COLO668 (cell line): Measurements from ENCODE around the gene APLP2.
A peak's percentile ranks its signal among the peaks of the same experiment; 100 is the strongest.

Experiments
- DNase-seq: peaks from one replicate; lab custom pipeline; 2025; ENCODE audit not compliant: unreplicated experiment; lab: John Stamatoyannopoulos, UW

Gene APLP2

DNA sequence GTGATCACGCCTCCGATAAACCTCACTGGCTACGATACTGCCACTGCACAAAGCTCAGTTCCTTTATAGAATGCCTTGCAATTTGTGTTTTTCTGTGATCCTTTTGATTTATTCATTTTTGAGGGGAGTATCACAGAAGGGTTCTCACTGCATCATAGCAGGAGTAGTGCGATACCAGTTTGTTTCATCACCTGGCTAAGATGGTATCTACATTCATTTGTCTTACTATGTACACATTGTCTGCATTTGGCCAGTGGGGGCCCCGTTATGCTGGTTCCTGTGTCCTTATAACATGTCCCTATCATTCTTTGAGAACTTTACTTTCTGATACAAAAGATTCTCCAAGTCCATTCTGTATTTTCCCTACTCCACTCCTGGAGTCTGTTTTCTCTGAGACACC lies 44.6 kb downstream of the APLP2 start:
- DNase-seq = no peak

DNA sequence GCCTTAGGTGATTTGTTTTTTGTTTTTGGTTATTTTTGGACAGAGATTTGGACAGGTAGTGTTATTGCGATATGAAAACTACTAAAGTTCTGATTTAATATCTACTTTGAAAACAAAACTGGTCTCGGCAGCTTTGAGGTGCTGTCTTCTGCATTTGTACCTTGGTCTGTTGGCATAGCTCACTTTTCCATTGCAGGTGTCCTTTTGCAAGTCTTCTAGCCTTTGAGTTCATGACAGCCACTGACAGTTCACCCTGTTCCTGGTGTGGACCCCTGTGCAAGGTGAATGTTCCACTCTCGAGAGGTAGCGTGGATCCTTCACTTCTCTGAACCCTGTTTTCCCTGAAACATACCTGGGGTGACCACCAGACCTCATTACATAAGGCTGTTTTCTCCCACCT lies 45.0 kb downstream of the APLP2 start:
- no peak for DNase-seq

DNA sequence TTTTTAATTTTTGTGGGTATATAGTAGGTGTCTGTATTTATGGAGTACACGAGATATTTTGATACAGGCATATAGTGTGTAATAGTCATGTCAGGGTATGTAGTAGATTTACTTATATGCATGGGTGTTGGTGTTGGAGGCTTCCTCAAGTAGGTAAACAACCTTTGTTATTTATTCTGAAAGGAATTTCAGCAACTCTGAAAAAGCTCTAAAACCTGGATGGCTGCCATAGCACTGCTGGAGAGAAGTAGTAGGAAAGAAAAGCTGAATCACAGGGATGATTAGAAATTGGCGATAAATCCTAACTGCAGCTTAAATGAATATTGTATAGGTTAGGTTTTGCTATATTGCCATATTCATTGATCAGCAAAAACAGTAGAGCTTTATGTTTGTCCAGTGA lies 45.5 kb downstream of the APLP2 start:
- no peak for DNase-seq

DNA sequence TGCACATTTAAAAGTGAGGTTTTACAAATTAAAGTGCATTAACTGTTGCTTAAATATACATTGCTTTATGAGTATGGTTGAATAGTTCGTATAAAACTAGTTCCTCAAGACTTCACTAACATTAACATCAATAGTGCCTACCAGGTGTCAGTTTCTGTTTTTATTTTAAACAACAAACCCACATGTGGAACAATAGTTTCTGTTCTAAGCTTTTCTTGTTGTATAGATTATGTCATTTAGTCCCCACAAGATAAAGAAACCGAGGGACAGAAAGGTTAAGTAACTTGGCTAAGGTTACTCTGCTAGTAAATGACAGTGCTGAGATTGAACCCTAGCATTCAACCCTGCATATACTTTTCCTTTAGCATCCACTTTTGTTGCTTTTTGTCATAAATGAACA lies 48.5 kb downstream of the APLP2 start:
- no peak for DNase-seq

DNA sequence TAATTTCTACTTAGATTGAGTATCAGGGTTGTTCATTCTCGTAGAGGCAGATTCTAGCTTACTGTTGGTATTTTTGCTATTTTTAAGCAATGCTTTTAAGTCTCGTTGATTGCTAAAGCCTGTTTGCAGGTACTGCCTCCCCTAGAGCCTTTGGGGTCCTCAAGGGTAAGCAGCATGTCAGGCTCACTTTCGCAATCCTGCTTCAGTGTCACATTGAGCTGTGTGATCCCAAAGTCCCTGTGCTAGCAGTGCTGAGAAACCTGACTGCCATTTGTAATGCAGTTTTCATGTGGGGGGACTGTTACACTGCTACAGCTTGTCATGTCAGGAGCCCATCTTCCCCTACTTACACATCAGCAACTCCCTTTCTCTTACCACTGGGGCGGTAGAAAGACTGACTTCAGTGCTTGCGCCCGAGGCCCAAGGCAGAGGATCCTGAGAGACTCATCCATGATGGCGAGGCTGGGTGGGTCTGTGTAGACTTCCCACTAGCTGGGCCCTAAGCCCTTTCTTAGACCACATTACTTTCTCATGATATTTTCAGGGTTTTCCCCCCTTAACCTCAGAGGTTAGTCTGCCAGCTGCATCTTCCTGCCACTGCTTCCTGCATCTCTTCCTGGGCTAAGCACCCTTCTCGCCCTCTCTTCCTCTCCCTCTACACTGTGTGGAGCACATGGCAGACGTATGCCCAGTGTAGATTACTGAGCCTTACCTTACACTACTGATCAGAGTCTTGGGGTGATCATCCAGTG lies 49.1 kb downstream of the APLP2 start:
- DNase-seq = no peak

DNA sequence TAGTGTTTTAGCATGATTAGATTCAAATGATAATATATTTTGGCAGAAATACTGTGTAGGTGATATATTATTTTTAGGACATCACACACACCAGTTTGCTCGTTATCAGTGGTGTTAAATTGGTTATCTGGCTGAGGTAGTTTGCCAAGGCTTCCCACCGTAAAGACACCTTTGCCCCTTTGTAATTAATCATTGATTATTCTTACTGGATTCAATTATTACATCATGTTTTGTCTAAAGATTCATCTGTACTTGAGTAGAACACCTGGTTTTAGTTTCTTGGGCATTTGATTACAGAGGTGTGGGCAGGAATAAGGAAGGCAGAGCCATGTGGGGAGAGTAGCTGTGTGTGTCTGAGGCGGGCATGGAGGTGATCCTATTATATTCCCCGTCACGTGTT lies 50.4 kb downstream of the APLP2 start:
- no peak for DNase-seq

DNA sequence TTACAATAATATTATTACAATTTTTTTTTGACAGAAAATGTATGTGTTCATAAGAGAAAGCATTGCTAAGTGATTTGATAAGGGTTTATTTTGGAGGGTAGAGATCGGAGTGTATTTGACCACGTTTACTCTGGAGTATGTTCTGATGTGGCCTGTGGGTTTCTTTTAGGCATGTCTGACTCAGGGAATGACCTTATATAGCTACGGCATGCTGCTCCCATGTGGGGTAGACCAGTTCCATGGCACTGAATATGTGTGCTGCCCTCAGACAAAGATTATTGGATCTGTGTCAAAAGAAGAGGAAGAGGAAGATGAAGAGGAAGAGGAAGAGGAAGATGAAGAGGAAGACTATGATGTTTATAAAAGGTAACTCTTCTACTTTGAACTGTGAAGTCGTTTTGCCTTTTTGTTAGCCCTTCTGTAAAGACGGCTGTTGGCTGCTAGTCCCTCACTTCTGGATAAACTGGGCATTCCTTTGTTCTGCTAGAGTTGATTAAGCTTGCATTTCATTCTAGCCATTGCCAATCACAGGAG lies 51.8 kb downstream of the APLP2 start:
- DNase-seq = no peak

DNA sequence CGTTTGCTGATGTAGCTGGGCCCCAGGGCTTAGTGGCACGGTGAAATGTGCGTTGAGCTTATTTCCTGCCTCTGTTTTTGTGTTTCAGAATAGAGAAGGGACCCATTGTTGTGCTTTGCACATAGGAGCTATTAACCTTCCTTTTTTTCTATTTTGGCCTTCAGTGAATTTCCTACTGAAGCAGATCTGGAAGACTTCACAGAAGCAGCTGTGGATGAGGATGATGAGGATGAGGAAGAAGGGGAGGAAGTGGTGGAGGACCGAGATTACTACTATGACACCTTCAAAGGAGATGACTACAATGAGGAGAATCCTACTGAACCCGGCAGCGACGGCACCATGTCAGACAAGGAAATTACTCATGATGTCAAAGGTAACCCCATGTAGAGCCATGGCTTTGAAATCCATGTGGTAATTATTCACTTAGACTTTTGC lies 52.5 kb downstream of the APLP2 start:
- no peak for DNase-seq

DNA sequence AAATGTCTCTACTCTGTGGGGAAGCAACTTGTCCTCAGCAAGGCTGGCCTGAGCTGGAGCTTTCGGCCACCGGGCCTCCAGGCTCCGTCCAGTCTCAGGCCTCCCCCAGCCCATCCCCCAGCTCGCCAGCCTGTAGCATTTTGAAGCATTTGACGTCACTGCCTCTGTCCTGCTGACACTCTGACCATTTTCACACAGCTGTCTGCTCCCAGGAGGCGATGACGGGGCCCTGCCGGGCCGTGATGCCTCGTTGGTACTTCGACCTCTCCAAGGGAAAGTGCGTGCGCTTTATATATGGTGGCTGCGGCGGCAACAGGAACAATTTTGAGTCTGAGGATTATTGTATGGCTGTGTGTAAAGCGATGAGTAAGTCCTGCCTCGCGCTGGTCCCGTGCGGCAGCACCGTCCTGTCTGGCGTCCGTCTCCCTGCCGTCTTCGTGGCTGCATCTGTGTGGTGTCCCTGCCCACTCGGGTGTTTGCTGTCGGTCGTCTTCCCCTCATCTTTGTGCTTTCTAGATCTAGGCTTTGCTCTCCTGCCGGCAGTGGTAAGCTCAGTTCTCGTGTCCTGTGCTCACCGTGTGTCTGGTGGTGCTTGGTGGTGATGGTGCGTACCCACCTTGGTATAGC lies 53.8 kb downstream of the APLP2 start:
- DNase-seq = no peak

DNA sequence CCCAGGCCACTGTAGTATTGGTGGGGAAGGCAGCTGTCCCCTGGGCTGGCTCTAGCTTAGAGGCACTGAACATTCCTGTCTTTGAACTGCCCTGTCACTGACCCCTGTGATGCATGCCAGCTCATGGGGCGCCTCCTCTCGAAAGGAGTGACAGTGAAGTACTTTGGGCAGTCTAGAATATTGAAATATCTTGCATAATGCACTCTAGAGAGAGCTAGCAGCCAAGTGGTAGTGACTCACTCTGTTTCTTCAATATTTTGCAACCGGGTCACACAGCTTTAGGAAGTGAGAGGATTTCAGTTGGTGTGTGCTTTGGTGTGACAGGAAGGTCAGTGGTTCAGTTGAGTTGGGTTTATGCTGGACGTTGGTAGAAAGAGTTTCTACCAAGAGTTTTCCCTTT lies 54.4 kb downstream of the APLP2 start:
- no peak for DNase-seq

DNA sequence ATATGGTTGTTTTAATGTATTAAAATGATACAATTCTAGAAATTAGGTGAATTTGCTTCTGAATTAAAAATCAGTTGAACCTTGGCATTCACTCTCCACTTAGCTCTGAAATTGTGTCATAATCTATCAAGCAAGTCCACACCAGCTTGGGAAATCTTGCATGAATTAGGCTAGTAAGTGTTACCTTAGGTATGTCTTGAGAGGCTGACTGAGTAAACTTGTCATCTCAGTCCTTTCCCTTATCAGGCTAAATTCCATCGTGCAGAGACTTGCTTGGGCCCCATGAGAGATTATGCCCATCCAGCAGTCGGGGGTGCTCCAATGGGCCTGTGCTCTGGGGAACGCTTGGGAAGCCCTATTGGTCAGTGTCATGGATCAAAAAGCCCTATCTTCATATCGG lies 55.9 kb downstream of the APLP2 start:
- no peak for DNase-seq

DNA sequence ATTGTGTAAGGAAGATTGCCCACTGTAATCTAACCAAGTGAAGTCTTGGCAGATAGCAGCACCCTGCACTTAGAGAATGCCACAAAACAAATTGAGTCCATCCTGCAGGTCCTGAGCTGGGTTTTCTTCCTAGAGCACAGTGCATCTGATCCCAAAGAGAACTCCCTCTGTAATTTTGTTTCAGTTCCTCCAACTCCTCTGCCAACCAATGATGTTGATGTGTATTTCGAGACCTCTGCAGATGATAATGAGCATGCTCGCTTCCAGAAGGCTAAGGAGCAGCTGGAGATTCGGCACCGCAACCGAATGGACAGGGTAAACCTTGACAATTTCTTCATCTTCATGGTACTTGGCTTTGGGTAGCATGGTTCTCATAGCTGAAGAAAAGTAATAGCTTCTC lies 56.8 kb downstream of the APLP2 start:
- no peak for DNase-seq

DNA sequence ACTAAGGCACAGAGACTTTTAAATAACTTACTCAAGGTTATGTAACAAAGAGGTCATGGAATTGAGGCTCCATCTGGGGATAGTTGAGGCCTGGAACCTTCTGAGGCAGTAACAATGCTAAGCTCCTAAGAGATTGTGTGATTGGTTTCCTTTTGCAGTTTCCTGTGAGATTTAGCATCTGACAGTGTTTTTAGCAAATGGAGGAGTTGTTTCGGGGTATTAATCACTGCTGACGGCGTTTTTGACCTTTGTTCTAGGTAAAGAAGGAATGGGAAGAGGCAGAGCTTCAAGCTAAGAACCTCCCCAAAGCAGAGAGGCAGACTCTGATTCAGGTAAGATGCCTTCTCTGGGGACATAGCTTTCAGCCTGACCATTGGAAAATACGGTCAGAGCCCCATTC lies 57.8 kb downstream of the APLP2 start:
- DNase-seq = no peak

DNA sequence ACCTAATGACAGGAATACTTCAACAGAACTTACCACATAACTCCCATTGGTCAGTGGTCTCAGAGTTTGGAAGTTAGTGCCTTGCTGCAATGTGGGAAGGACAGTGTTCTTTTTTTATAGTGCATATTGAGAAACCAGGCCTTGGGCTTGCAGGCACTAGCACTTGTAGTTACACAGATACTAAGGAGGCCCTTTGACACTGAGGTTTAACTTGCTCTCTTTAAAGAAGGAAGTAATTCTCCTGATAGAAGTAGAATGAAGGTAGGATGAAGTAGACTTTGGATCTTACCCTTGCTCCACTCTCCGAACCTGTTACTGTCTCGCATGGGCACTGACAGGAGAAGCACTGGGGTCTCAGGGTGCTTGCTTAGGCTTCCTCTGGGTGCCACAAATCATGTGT lies 58.9 kb downstream of the APLP2 start:
- no peak for DNase-seq

DNA sequence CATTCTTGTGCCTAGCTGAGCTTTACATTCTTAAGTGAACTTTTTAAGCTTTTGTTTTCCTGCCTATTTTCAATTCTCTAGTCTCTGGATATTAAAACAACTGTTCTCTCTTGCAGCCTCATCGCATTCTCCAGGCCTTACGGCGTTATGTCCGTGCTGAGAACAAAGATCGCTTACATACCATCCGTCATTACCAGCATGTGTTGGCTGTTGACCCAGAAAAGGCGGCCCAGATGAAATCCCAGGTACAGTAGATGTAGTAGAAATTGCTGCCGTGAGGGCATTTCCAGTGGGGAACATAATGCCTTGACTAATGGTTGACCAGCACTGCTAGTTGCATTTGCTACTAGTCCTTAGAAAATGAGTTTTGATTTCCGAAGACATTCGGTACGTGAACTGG lies 60.2 kb downstream of the APLP2 start:
- DNase-seq = no peak

DNA sequence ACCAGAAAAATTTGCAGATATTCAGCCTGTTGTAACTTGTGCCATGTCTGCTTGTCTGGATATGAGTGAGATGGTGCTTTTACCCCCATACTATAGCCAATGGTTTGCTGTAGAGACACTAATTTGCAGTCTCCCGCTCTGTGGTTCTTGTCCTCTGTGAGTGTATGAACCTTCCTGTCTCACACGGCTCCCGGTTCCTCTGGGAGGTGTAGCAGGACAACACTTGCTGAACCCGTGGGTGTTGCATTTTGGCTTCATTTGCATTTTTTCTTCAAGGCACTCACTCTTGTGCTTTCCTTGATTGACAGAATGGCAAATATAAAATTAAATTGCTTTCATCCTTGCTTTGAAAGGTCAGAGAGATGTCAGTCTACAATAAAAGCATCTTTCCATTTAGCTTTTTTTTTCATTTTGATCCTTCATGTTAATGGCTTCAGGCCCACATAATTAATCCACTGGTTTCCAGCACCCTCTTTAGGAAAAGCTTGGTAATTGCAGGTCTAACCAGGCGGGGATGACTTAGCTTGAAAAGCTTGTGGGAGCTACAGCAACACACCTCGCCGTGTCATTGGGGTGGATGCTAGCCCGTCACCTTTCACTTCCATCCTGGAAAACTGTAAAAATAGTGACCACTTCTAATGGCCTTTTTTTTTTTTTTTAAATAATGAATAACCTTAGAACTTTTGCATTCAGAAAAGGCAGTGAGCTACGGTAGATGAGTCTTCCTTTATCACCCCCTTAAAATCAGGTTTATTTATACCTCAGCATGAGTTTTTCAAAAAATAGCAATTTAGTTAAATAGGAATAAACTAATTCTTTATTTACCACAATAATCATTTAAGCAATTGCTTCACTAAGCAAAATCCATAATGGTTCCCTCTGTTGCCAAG lies 62.5 kb downstream of the APLP2 start:
- peak; percentile 45 for DNase-seq

DNA sequence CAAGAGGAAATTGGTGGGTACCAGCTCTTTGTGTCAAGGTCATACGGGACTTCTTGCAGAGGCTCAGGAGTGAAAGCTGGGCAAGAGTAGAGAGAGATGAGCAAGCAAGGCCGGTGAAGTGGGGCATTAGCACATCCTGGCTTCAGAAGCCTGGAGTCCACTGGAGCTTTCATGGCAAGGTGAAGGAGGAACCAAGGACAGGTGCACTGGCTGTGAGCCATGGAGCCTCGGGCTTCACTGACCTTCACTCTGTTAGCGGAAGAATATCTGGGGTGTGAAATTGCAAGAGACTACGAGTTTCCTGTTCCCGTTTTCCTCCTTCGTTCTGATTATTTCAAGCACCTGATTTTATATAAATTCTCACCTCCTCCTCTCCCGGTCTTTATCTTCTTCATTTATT lies 64.0 kb downstream of the APLP2 start:
- no peak for DNase-seq

DNA sequence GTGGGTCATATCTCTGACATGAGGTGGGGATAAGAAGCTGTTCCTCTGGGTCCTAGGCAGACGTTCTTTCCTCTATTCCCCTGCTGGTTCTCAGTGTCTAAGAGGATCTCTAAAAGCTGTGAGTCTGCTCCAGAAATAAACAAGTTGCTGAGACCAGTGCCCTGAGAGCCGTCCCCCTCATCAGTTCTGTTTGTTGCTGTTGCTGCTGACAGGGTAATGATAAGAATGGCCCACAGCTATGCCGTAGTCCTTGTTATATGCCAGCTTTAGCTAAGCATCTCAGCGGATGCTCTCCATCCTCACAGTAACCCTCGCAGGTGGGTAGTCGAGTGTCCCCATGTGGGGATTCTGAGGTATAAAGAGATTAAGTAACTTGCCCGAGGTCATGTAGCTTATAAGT lies 66.4 kb downstream of the APLP2 start:
- no peak for DNase-seq

DNA sequence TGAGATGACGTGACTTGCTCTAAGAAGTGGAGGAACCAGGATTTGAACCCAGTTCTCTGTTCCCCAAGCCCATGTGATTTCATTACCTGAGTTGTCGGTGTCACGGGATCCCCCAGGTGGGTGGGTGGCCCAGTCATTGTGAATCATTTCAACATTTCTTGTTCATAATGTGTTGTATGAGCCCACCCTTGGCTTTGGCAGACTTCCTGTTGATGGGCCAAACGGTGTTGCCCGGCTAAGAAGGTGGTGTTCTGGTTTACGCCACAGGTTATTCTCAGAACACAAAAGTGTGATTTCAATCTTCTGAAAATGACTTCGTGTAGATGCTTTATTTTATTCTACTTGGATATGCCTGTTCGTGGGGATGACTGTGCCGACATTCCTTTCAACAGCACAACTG lies 68.3 kb downstream of the APLP2 start:
- DNase-seq = no peak

DNA sequence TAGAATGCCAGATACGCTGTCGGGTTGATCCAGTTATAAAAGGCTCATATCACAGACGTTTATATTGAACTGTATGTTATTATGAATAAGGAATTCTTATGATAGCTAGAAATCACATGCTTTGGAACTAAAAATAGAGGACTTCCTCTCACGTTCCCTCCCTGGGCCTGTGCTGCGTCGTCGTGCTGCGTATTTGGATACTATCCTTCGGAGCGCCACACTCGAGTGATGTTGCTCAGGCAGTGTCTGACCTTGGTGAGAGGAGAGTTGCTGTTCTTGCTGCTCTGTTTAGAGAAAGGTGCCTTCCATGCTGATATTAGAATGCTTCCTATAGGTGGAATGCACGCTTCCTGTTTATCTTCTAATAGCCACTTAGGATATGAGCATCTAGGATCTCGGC lies 69.7 kb downstream of the APLP2 start:
- DNase-seq = no peak

DNA sequence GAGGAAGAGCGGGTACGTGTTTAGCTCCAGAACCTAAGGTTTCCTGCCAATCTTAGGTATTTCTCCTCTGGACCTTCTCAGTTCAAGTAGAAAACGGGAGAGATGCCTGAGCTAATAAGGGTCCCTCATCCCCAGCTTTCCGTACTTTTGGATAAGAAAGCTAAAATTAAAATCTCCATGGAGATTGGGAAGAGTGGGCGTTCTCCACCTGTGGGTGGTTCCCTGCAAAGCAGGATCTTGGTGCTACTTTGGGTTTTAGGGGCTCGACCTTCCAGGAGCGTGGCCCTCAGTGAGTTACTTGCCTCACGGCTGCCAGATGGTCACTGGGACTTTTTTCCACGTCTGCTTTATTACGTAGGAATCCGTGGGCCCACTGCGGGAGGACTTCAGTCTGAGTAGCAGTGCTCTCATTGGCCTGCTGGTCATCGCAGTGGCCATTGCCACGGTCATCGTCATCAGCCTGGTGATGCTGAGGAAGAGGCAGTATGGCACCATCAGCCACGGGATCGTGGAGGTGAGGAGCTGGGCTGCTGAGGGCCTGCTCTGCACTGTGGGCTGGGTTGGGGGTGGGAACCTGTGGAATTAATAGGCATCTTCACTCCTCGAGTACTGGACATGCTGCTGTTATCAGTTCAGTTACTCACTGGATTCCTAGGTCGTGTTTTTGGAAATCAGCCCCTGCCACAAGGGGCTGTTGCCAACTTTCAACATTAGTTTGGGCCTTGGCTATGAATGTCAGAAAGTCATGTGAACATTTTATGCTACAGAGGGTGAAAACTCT lies 72.1 kb downstream of the APLP2 start:
- no peak for DNase-seq
